ENCODE measurements around the gene C3orf20.
"Not testable (repeated sequence)": the region's sequence is repeated elsewhere in the genome, so short reads cannot be mapped to it uniquely, and the experiment has no call there.

The C3orf20 gene

DNA sequence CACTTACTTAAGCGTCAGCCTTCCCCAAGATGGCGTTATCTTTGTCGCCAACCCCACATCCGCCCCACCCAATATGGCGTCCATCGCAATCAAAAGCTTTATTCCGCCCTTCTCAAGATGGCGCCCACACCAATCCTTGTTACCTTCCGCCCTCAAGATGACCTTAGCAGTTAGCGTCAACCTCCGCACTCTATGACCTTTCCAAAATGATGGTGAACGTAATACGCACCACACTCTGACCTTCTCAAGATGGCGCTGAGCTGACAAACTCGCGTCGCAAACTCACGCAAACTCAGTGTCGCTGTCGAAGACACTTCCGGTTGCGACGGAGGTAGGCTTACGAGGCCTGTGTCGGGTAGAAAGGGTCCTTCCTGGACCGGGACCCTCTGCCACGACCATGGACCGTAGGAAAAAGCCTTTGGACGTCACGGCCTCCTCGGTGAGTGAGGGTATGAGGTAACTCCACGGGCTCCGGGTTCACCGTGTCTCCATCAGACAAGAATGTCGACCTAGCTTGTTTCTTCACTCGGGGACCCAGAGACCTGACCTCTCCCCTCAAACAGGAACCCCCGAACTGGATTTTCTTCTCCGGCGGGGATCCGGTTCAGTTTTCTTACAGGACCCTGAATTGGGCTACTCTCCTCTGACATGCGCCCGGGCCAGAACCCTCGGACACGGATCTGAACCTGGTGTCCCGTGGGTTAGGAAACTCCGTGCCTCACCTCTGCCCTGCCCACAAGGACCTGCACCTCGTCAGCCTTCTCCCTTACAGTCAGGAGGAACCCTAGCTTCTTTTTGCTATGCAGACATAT is 23.3 kb upstream of the C3orf20 start, which contains the start of gene CCDC174:
Gene CCDC174 (plus strand): TSS at position 323 of the 812 bp plus-strand sequence. CDS start 75 bp downstream, at position 398.
- DNase-seq = peak; percentile 92

DNA sequence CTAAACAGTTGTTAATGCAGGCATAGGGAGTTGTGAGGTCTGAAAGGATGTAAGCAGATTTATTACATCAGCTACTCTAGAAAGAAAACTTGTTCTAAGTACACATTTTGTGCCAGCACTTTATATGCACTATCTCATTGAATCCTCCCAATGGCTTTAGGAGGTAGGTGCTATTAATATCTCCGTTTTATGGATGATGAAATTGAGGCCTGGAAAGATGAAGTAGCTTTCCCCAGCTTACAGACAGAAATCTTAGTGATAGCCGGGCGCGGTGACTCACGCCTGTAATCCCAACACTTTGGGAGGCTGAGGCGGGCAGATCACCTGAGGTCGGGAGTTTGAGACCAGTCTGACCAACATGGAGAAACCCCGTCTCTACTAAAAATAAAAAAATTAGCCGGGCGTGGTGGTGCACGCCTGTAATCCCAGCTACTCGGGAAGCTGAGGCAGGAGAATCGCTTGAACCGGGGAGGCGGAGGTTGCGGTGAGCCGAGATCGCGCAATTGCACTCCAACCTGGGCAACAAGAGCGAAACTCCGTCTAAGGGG is 22.5 kb upstream of the C3orf20 start:
- not testable (repeated sequence) for DNase-seq

DNA sequence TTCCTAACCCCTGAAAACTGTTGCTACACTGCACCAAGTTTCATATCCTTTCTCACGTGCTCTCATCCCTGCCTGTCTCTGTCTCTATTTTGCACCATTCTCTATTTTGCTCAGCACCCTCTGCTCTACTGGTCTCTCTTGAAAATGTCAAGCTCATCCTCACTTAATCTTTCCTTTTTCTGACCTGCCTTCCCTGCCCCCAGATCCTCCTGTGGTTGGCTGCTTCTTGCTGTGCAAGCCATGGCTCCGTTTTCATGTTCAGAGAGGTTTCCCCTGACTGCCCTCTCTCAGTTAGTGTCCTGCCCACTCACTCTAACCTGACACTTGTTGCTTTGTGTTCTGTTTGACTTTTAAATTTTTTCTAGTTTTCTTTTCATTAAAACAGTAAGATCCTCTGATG is 17.4 kb upstream of the C3orf20 start:
- DNase-seq = no peak

DNA sequence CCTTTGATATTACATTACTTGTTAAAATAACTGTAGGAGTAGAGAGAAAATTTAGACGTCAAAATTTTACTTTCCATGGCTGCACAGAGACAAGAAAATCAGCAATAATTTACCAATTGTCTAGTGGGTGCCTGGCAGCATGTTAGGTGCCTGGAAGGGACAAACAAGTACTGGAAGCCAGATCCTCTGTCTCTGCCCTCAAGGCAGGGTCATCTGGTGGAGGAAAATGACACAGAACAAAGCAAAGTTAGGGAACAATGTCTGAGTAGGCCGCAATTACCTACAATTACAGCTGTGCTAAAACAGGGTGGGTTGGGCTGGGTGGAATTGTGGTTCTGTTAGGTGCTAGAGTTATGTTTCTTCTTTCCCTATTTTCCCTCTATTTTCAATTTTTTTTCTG is 16.0 kb upstream of the C3orf20 start:
- no peak for DNase-seq

DNA sequence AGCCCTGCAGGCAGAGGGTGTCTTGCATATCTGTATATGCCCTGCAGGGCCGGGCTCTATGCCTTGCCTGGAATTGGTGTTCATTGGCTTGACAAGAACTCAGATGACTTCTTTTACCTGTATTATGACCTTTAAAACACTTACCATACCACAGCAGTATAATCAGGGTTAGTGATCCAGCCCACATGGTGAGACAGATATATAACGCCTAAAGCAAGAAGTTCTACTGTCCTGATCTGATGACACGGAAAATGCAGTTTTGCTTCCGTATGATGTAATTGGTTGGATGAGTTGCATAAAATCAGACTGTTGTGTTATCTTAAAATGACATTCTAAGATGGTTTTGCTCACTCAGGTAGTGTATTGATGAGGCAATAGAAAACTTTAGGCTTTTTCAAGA is 14.0 kb upstream of the C3orf20 start:
- no peak for DNase-seq

DNA sequence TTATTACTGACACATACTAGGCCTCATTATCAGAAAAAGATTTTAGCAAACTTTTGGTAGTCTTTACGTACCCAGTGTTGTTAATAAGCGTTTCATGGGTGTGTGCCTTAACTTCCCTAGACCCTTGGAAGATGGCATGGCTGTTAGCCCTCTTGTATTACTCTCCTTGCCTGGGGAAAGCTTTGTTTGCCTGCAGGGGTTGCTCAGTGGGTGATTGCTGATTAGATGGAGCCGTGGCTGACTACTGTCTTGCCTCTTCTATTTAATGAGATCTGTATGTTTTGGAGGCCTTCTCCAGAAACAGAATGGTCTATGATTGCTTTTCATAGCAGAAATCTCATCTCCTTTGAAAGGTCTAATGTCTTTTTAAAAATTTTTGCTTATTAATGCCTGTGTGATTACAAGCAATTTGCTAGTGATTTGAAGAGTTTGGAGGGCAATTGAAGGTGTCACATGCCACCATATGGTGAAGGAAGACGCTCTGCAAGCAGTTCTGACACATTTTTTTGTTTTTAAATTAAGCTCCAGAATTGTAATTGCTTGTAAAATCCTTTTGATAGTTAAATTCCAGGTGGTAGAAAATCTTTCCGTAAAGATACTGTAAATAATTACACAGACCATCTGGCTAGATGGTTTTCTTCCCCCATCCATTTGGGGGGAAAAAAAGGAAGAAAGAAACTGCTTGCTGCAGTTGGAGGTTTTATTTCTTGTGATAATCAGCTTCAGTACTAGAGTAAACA is 11.4 kb upstream of the C3orf20 start:
- no peak for DNase-seq

DNA sequence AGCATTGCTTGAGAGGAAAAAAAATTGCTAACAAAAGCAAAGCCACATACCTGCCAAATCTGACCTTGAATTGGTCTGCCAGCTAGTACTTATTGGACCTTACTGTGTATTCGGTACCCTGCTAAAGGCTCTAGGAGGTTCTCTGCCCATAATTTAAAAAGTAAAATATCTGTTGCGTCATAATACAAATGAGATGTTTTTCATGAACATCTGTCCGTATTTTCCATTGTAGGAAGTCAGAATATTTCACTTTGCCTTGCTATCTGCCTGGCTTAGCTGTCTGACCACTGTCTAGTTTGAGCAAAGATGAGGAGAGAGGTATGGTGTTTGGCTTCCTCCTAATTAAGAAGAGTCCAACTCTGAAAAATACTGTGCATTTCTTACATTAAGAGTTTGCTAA is 10.8 kb upstream of the C3orf20 start:
- no peak for DNase-seq

DNA sequence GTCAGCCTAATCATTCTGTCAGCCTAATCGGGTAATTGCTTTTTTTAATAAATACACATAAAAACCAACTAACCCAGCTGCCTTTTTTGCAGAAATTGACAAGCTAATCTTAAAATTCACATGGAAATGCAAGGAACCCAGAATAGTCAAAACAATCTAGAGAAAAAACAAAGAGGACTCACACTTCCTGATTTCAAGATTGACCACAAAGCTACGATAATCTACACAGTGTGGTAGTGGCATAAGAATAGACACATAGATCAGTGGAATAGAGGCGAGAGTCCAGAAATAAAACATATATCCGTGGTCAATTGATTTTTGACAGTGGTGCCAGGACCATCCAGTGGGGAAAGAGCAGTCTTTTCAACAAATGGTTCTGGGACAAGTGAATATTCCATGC is 2.4 kb upstream of the C3orf20 start:
- DNase-seq = no peak

DNA sequence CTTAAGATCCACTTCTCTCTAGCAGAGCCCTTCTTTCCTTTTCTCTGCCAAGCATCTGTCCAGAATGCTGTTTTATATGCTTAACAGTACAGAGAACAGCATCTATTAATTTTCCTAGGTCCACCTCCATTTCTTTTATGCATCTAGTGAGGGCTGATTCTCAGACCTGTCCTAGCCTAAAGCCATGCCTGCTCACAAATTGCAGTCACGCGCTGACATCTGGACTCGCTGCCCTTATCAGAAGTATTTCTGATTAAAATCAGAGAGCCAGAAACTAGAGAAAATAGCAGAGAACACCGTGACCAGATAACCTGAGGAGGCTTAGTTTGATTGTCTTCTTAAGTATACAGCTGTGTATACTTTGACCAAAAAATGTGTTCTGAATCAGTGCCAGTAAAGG is 1.9 kb downstream of the C3orf20 start:
- DNase-seq = no peak

DNA sequence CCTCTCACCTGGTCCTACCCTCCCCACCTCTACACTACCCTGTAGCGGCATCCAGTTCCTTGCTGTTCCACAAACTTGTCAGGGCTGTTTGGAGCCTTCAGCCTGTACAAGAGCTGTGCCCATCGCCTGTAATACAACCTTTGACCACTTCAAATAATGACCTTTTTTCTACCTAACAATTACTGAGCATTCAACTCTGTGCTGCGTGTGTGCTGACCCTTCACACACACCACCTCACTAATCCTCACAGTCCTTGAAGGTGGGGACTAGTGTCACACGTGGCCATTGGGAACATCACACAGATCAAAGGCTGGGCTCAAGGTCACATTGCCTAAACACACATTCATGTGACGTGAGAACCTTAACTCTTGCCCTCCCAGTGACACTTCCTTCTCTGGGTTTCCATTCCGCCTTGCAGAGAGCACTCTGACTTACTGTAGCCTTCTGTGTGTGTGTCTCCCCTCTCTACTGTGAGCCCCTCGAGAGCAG is 3.1 kb downstream of the C3orf20 start:
- no peak for DNase-seq

DNA sequence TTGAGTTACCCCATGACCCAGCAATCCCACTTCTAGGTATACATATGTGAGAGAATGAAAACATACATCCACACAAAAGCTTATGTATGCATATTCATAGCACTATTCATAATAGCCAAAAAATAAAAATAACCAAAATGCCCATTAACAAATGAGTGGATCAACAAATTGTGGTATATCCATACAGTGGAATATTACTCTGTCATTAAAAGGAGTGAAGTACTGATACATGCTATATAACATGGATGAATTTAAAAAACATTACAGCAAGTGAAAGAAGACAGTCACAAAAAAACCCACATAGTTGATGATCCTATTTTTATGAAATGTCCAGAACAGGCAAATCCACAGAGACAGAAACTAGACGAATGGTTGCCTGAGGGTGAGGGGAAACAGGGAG is 5.2 kb downstream of the C3orf20 start:
- no peak for DNase-seq

DNA sequence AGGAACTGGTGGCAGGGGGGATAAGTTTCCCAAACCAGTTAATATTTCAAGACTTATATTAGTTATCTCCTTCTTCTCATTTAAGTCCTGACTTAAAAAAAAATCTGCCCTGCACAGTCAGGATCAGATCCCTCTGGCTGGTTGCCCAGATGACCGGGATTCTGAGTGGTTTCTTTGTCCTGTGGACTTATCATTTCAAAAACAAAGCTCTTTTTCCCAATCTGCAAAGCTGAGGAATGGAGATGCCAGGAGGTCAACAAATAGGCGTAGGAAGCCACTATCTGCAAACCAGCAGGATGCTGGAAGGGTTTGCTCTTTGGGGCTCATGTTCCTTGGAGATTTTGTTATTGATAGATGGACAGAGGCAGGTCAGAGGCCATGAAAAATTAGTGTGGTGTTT is 5.8 kb downstream of the C3orf20 start:
- DNase-seq = no peak

DNA sequence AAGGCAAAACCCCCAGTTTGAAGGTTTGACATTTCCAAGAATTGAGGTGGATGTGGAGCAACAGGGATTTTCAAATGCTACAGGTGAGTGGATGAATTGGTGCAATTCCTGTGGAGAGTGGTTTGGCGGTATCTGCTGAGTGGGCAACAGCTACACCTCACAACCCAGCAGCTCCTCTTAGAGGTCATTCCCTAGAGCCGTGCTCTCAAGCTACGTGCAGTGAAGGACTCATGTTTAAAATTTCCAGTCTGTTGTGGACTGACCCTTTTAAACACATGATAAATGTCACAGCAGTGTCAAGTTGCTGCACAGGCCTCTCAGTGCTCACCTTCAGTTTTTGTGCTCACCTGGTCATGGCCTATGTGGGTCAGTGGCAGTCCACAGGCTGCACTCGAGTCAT is 9.5 kb downstream of the C3orf20 start:
- DNase-seq = no peak

DNA sequence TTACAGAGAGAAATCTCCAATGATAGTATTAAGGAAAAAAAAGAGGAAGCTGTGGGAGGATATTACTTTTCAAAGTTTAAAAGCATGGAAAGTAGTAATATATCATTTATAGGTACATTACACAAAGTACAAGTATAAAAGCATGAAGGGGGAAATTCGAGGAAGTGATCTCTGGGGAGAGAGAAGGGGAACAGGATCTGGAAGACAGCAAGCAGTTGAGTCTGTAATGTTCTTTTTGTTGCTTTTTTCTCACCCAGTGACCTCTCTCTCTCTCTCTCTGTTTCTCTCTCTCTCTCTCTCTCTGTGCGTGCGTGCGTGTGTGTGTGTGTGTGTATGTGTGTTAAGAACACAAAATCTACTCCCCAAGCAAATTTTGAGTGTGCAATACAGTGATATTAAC is 10.2 kb downstream of the C3orf20 start:
- DNase-seq = no peak

DNA sequence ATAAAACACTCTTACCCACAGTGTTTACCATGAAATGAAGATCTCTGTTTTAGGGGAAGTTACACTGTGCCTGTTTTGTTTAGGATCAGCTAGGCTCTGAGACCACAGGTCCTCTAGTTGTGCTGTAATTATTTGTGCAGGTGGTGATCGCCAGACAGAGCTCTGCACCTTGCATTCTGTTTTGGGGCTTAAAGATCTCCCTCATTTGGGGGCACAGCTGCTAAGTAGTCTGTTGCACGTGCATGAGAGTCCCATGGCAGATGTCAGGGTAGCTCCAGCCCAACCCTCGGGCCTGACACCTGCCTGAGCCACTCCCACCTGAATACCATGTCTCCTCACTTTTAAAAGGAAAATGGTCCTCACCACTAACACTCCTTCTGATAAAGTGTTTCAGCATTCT is 12.4 kb downstream of the C3orf20 start:
- DNase-seq = no peak

DNA sequence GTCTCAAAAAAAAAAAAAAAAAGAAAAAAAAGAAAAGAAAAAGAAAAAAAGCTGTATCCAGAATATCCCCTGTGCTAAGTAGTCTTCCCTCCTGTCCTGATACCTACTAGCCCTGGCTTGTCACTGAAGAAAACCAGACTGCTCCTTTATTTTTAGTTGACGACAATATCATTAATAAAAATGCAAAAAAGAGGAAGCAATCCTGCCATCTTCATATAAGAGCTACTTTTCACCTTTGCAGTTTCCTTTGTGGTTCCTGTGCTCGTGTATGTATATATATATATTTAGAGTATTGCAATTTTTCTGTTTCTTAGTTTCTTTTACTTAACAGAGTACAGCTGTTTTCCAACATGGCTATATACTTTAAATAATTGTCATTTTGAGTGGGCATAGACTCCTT is 13.6 kb downstream of the C3orf20 start:
- DNase-seq = no peak

DNA sequence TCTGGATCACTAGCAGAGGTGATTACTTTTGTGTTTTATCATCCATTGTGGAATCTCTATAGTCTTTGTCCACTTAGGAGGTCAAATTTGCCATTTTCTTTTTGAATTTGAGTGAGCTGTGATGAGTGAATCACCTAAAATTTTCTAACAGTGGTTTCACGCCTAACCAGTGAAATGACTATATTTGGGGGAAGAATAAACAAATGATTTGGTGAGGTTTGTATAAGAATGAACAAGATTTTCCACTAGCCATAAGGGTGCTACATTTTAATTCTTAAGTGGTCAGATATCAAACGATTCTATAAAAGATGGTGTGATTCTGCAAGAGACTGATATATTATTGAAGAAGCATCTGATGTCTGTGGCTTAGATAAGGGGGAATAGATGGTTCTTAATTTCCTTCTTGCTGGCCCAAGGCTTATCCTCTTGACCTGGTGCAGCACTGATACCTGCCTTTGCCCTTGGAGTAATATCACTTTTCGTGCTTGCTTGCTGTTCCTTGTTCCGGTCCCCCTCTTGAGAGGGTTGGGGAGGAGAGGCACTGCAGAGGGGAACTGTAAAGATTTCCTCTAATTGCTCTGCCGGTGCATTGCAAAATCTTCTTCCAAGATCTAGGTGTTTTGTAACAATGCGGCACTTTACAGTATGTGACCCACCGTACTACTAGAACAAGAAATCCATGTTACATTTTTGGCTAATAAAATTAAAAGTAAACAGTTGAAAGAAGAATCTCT is 14.5 kb downstream of the C3orf20 start:
- DNase-seq = no peak

DNA sequence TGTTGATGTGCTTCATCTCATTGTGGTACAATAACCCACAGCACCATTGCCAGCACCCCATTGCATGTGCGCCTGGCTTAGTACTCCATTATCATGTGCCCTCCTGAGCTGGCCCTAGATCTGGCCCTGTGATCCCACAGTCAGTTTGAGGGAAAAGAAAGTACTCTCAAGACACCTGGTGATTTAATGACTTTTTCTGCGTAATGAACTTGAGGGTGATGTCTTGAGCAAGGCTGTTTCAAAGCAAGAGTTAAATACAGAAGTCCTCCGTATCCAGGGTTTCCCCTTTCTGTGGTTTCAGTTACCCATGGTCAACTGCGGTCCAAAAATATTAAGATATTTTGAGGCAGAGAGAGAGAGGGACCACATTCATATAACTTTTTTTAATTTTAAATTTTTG is 16.3 kb downstream of the C3orf20 start:
- no peak for DNase-seq

DNA sequence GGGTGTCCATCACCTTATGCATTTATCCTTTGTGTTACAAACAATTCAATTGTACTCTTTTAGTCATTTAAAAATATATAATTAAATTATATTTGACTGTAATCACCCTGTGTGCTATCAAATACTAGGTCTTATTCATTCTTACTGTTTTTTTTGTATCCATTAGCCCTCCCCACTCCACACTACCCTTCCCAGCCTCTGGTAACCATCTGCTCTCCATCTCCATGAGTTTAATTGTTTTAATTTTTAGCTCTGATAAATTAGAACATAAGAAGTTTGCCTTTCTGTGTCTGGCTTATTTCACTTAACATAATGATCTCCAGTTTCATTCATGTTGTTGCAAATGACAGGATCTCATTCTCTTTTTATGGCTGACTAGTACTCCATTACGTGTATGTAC is 16.8 kb downstream of the C3orf20 start:
- no peak for DNase-seq

DNA sequence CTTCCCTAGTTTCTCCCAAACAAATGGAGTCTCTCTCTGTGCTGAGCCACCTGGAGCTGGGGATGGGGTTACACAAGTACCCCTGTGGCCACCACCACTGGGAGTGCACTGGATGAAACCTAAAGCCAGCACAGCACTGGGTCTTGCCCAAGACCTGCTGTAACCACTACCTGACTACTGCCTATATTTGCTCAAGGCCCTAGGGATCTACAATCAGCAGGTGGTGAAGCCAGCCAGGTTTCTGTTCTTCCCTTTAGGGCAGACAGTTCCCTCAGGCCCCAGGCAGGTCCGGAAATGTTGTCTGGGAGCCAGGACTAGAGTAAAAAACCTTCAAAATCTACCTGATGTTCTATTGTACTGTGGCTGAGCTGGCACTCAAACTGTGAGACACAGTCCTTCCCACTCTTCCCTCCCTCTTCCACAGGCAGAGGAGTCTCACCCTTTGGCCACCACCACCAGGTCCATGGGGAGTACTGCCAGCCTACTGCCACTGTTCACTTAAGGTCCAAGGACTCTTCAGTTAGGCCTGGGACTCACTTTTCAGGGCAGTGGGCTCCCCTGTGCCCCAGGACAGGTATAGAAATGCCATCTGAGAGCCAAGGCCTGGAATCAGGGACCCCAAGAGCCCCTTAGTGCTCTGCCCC is 23.8 kb downstream of the C3orf20 start:
- no peak for DNase-seq

DNA sequence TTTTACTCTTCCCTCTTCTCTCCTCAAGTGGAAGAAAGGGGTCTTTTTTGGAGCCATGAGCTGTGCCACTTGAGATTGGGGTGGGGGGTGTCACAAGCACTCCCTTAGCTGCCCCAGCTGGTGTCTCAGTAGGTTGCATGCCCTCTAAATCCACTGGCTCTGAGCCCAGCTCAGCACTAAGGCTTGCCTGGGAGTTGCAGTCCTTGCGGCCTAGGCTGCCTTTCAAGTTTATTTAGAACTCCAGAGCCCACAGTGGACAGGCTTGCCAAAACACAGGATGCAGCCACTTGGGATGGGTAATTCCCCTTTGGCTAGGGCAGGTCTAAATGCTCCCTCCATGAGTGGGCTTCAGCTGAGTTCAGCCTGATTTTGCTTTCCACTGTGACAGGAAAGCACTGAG is 24.7 kb downstream of the C3orf20 start:
- DNase-seq = no peak

DNA sequence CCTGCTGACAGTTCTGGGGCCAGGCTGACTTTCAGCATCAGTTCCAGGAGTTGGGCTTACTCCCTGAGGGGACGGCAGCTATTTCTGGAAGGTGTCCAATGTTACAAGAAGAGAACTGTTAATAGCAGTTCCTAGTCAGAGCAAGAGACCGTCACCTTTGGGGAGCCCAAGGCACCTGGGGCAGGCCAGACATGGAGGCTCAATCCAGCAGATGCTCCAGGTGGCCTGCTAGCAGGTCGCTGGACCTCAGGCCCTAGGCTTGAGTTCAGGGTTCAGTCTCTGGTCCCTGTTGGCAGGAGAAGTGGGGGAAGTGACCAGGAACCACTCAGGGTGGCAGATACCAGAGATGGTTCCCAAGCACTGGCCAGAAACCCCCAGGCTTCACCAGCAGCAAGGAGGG is 25.9 kb downstream of the C3orf20 start:
- DNase-seq = no peak

DNA sequence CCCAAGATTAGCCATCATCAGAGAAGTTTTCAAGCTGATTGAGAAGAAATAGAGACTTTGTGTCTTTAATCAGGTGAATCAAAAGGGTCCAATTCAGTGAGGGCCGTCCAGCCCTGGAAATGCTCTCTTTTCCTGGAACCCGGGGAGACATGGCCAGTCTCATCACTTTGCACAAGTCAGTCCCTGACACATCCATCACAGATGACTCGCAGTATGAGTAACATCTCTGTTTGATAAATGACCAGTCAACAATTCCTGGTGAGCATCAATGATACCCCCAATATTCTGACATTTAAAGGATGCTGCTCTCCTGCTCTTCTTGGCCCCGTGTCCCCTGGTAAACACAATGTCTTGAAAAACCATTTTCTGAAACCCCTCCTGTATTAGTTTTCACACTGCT is 26.7 kb downstream of the C3orf20 start:
- DNase-seq = no peak

Data from stimulated activated CD4-positive, alpha-beta T cell treated with anti-CD3 and anti-CD28 coated beads, Interleukin-15, amount 100 ng/mL, for 24 hours (primary cell).